GM21367 (cell line): ENCODE results near the gene PTH2.
"Not testable (repeated sequence)": the region's sequence is repeated elsewhere in the genome, so short reads cannot be mapped to it uniquely, and the experiment has no call there.

Experiments used
- ATAC-seq: cut with Tn5 transposase; IDR thresholded peaks from one replicate; pipeline ENCODE4 v1.9.1; 2021; ENCODE audit not compliant: unreplicated experiment

Gene PTH2

GRCh38 chr19:49423071-49423984 is at the start of gene PTH2:
Gene PTH2 (minus strand): TSS chr19:49423441. CDS start chr19:49423339, 102 bp downstream.
- no peak for ATAC-seq

- ATAC-seq, result no peak
These were observed 49.7 kb upstream of the PTH2 start for GRCh38 chr19:49472936-49473335.

GRCh38 chr19:49470615-49470978 is 47.4 kb upstream of the PTH2 start:
- no peak for ATAC-seq

- no peak for ATAC-seq
These were observed 46.8 kb upstream of the PTH2 start for GRCh38 chr19:49469828-49470614.

- ATAC-seq, result peak; percentile 46
These were observed 45.7 kb upstream of the PTH2 start for GRCh38 chr19:49468746-49469447.

GRCh38 chr19:49468199-49468598 is 45.0 kb upstream of the PTH2 start:
- ATAC-seq, result no peak

- ATAC-seq, result no peak
These were observed 42.1 kb upstream of the PTH2 start for GRCh38 chr19:49465371-49465770.

GRCh38 chr19:49463960-49464740 is 40.9 kb upstream of the PTH2 start:
- no peak for ATAC-seq

GRCh38 chr19:49462492-49462891 is 39.3 kb upstream of the PTH2 start:
- no peak for ATAC-seq

- no peak for ATAC-seq
These were observed 38.4 kb upstream of the PTH2 start for GRCh38 chr19:49461656-49462055.

- not testable (repeated sequence) for ATAC-seq
These were observed 37.9 kb upstream of the PTH2 start for GRCh38 chr19:49461130-49461529.

GRCh38 chr19:49459388-49459787 is 36.1 kb upstream of the PTH2 start:
- no peak for ATAC-seq

- ATAC-seq, result no peak
These were observed 35.3 kb upstream of the PTH2 start for GRCh38 chr19:49458567-49458903.

- no peak for ATAC-seq
These were observed 33.1 kb upstream of the PTH2 start for GRCh38 chr19:49456326-49456725.

GRCh38 chr19:49455773-49456172 is 32.5 kb upstream of the PTH2 start:
- no peak for ATAC-seq

GRCh38 chr19:49453757-49454240 is 30.6 kb upstream of the PTH2 start:
- ATAC-seq, result no peak

GRCh38 chr19:49453013-49453756 is 29.9 kb upstream of the PTH2 start, which contains the start of gene ALDH16A1:
Gene ALDH16A1 (plus strand): TSS chr19:49453225. CDS start chr19:49453332, 107 bp downstream.
- ATAC-seq, result peak; percentile 79

- peak; percentile 46 for ATAC-seq
These were observed 28.4 kb upstream of the PTH2 start, which contains the start of gene PIH1D1 for GRCh38 chr19:49451430-49452181. Gene PIH1D1 (minus strand): TSS chr19:49451814. CDS start chr19:49451574, 240 bp downstream.

GRCh38 chr19:49450405-49450804 is 27.2 kb upstream of the PTH2 start:
- ATAC-seq, result no peak
